Activated T-helper 9 cell treated with anti-CD3 and anti-CD28 coated beads, Interleukin-2, amount 50 U/mL, for 16 hours (primary cell): Measurements from ENCODE around the gene MAP2K2.
A peak's percentile ranks its signal among the peaks of the same experiment; 100 is the strongest.
"Not testable (repeated sequence)": the region's sequence is repeated elsewhere in the genome, so short reads cannot be mapped to it uniquely, and the experiment has no call there.

ENCODE experiments used
- DNase-seq: peaks from one replicate; pipeline ENCODE4 v3.0.0-alpha.2; 2020; ENCODE audit warnings: low read depth

The MAP2K2 gene

DNA sequence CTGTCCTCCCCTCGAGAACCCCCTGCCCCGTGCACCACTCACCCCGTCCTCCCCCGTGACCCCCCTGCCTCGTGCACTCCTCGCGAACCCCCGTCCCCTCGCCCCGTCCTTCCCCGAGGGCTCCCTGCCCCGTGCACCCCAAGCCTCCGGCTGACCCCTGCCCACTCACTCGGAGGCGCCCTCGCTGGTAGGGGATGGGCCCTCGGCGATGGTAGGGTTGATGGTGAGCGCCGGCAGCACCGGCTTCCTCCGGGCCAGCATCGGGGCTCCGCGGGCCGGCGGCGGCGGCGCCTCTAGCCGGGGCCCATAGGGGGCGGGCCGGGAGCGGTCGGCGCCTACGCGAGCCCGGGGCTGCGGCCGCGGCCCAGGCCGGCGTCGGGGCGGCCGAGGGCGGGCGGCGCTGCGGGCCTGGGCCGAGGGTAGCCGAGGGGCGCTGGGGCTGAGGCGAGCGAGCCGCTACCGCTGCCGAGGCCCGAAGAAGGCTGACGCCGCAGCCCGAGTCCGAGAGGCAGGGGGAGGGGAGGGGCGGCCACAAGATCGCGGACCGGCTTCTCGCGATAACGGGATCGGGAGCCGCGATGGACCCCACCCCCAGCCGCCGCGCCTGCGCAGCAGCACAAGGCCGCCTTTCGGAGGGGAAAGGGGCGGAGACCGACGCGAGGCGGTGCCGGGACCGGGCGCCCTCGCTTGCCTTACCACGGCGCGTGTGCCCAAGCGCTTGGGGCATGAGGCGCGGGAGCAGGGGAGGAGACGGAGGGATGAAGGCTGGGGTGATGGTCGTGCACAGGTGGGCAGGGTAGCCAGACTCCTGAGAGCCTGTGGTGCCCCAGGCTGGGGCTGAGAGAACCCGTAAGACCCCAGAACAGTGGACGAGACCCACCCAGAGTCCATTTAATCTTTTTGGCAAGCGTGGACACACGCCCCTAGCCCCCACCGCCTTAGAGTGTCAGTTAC, at the start of gene MAP2K2:
Gene MAP2K2 (minus strand): TSS at position 508 of the 954 bp plus-strand sequence. CDS start 247 bp downstream, at position 261.
- DNase-seq: peak; percentile 96

DNA sequence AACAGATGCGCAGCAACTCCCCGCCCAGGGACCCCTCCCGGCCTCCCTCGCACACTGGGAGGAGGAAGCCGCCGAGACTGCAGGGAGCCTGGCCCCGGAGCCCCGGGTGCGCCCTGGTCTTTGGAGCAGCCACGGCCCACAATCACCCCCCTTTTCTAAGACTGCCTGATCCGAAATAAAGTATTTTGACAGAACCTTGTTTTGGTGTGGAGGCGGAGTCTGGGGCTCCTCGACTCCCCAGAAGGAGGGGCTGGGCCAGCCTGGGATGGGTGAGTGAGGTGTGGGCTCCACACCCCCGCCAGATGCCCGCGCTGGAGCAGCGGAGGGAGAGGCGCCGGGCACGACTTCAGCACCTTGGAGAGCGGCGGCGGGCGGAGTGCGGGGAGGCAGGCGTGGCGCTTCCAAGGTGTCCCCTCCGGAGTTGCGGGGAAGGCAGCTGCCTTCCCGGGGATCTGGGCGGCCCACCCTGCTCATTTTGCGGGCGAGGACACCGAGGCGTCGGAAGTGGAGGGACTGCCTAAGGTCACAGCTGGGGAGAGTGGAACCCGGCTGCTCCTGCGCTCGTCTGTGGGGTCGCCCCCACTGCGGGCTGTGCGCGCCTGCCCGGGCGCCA, 49.0 kb upstream of the MAP2K2 start:
- peak; percentile 53 for DNase-seq

- no peak for DNase-seq
Observed at GRCh38 chr19:4171676-4172075, 47.8 kb upstream of the MAP2K2 start.

GRCh38 chr19:4164262-4164661, 40.3 kb upstream of the MAP2K2 start:
- DNase-seq: no peak

GRCh38 chr19:4161415-4162077, 37.6 kb upstream of the MAP2K2 start:
- DNase-seq: no peak

DNA sequence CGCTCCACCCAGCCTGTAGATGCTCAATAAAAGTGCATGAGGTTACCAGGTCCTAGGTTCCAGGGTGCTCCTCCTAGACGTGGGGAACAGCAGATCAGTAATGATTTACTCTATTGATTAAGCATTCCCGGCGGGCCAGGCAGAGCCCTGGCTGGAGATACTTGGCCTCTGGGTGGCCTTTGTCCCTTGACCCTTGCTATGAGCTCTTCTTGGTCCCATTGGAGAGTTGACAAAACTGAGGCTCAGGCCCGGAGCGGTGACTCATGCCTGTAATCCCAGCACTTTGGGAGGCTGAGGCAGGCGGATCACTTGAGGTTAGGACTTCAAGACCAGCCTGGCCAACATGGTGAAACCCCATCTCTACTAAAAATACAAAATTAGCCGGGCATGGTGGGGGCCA, 34.0 kb upstream of the MAP2K2 start:
- not testable (repeated sequence) for DNase-seq

GRCh38 chr19:4157164-4157563, 33.2 kb upstream of the MAP2K2 start:
- no peak for DNase-seq

DNA sequence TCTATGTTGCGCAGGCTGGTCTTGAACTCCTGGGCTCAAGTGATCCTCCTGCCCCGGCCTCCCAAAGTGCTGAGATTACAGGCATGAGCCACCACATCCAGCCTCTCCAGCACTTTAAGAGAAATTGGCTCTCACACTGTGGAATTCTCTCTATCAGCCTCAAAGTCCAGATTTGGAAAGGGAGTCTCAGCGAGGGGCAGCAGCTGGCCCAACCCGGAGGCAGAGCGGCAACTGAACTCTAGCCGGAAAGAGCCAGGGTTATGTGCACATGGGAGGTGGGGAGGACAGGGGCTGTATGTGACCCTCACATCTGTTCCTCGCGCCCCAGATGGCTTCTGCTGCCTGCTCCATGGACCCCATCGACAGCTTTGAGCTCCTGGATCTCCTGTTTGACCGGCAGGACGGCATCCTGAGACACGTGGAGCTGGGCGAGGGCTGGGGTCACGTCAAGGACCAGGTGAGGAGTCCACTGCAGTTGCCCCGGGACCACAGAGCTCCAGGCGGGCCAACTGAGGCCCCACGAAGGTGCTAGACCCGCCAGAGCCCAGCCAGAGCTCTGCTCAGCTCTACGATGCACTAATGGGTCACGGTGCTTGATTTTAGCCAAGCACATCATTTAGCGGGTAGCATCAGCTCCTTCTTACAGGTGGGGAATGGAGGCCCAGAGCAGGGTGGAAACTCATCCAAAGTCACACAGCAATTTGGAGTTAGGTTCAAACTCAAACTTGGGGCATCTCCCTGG, 30.8 kb upstream of the MAP2K2 start:
- DNase-seq: no peak

- DNase-seq: no peak
Observed at GRCh38 chr19:4152241-4152998, 28.5 kb upstream of the MAP2K2 start.

DNA sequence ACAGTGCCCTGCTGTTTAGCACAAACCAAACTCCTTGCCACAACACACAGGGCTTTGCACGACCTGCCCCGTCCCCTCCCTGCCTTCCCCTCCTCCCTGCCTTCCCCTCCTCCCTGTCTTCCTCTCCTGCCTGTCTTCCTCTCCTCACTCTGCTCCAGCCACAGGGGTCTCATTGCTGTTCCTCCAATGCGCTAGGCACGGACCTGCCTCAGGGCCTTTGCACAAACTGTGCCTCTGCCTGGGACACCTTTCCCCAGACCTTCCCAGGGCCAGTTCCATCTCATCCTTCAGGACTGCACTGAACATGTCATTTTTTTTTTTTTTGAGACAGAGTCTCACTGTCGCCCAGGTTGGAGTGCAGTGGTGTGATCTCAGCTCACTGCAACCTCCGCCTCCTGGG, 27.7 kb upstream of the MAP2K2 start:
- DNase-seq: no peak

DNA sequence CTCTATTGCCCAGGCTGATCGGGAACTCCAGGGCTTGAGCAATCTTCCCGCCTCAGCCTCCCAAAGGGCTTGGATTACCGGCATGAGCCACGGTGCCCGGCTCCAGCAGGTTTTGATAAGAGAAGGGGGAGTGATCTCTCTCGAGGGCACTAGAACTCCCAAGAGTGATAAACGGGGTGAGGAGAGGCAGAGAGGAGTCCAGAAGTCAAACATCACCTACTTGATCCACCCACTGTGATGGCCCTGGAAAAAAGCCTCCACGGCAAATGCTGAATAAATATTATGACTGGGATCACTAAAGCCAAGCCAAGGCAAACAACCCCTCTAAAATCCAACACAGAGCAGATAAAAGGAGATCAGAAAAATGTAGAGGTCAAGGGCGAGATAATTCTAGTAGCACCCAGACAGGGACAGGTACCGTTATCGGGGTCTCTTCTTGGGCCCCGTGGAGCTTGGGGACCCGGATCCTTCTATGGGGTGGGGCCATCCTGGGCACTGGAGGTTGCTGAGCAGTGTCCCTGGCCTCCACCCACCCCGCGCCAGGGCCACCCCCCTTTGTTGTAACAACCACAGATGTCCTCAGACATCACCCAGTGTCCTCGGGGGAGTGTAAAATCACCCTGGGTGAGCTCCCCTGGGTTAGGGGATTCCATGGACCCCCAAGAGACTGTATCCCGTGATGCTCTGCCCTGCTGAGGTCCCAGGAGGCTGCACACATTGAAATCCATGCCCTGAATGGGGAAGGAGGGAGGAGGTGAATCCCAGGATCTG, 25.8 kb upstream of the MAP2K2 start:
- DNase-seq: no peak

DNA sequence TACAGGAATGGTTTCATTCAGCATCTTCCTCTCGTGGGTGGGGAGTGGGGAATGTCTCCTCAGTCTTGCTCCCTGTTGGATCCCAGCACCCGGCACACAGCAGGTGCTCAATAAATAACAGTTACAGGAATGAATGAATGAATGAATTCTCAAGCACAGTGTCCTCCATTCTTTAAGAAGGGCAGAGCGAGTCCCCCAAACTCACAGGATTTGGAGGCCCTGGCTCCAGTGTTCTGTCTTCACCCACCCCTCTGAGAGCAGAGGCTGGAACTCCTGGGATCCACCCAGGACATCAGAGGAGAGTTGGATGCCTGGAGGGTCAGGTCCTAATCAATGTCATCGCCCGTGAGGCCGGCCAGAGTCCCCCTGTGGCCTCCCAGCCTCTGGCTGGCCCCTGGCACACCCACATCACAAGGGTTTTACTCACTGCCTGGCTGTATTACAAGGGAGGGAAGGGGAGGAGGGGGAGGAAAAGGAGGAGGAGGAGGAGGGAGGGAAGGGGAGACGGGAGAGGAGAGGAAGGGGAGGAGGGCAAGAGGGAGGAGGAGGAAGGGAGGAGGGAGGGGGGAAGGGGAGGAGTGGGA, 20.8 kb upstream of the MAP2K2 start:
- DNase-seq: no peak

DNA sequence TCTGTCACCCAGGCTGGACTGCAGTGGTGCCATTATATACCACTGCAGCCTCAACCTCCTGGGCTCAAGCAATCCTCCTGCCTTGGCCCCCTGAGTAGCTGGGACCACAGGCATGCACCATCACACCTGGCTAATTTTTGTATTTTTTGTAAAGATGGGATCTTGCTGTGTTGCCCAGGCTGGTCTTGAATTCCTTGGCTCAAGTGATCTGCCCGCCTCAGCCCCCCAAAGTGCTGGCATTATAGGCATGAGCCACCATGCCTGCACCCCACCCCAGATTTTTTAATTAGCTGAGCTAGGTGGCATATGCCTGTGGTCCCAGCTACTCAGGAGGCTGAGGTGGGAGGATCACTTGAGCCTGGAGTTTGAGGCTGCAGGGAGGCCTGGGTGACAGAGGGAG, 19.0 kb upstream of the MAP2K2 start:
- DNase-seq: not testable (repeated sequence)

DNA sequence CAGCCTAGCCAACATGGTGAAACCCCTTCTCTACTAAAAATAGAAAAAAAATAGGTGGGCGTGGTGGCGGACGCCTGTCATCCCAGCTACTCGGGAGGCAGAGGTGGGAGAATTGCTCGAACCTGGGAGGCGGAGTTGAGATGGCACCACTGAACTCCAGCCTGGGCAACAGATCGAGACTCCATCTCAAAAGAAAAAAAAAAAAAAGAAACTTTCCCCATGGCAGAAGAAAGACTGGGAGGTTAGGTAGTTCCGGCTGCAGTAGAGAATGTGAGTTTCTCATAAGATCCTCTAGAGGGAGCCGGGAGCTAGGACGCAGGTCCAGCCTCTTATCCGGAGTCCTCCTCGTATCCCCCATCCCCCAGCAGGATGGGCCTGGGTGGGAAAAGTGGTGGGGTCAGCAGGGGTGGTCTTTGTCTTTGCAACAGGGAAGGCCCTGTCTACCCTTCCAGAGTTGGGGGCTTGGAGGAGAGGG, 16.4 kb upstream of the MAP2K2 start:
- no peak for DNase-seq

- peak; percentile 75 for DNase-seq
Observed at GRCh38 chr19:4139614-4140236, 15.8 kb upstream of the MAP2K2 start.

DNA sequence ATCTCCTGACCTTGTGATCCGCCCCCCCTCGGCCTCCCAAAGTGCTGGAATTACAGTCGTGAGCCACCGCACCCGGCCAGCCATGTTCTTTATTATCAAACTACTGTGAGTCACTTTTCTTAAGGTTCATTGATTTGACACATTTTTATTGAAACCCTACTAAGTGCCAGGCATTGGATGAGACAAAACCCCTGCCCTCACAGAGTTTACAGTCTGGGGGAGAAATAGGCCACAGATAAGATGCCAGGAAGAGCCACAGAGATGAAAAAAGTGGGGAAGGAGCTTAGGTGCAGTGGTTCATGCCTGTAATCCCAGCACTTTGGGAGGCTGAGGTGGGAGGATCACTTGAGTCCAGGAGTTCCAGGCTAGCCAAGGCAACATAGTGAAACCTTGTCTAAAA, 14.5 kb upstream of the MAP2K2 start:
- DNase-seq: no peak

DNA sequence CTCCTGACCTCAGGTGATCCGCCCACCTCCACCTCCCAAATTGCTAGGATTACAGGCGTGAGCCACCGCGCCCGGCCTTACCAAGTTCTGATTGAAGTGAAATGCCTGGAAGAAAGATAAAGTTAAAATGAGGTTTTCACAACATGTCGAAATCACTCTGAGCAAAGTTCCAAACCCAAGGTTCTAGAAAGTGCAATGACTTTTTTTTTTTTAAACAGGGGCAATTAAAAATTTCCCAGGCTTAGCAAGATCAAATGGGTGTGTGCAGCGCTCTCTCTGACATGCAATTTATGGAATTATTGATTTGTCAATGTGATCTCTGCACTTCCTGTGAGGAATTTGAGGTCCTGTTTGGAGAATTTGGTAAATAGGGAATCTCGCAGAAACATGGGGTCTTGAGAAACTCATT, 12.8 kb upstream of the MAP2K2 start:
- DNase-seq: no peak

- DNase-seq: not testable (repeated sequence)
Observed at GRCh38 chr19:4135386-4135785, 11.5 kb upstream of the MAP2K2 start.

DNA sequence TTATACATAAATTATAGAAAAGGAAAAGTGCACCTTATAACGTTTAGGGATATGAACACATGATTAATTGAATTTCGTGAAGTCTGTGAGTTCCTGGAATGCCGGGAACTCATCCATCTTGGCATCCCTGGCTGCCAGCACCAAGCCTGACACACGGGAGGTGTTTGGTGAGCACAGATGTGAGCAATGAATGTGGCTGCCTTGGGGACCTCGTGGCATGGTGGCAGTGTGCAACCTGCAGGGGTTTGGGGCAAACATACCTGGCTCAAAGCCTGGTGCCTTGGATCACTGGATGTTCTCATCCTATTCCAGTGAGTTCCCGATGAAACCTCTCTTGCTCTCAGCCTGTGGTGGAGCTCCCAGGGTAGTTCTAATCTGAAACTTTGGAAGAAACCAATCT, 10.4 kb upstream of the MAP2K2 start:
- DNase-seq: no peak
